Activated CD8-positive, alpha-beta T cell treated with anti-CD3 and anti-CD28 coated beads for 36 hours (primary cell): Measurements from ENCODE around the gene BAZ1B. TPM values are rescaled to one million over a fixed set of nuclear protein-coding genes. Genes with fewer than 3 reads are reported as not detected.

Experiments used
- ATAC-seq: fragments of 200-7000 bp; cut with Tn5 transposase; one replicate; pipeline ENCODE4 v1.10.0; 2021; ENCODE audit warnings: mild to moderate bottlenecking, moderate library complexity
- CTCF ChIA-PET: fragments of 350-600 bp; sonication (Branson Sonifier 250); formaldehyde crosslinking; loops from one replicate; lab custom pipeline; 2021; ENCODE audit warnings: antibody characterized with exemption; lab: Charles Lee
- POLR2A ChIA-PET: fragments of 350-600 bp; sonication (Branson Sonifier 250); formaldehyde crosslinking; loops from one replicate; lab custom pipeline; 2021; ENCODE audit warnings: antibody characterized with exemption; lab: Charles Lee
- DNase-seq: peaks from one replicate; pipeline ENCODE4 v3.0.0-alpha.2; 2020
- H3K27ac Mint-ChIP-seq: one replicate; pipeline ENCODE4 v1.8.0; 2021; ENCODE audit warnings: mild to moderate bottlenecking, mixed read lengths
- H3K27me3 Mint-ChIP-seq: one replicate; pipeline ENCODE4 v1.8.0; 2021; ENCODE audit warnings: mixed read lengths
- H3K36me3 Mint-ChIP-seq: one replicate; pipeline ENCODE4 v1.8.0; 2021; ENCODE audit warnings: low read depth, mixed read lengths
- H3K4me1 Mint-ChIP-seq: one replicate; pipeline ENCODE4 v1.8.0; 2021; ENCODE audit warnings: low read depth, mixed read lengths
- H3K4me3 Mint-ChIP-seq: one replicate; pipeline ENCODE4 v1.8.0; 2021; ENCODE audit warnings: mild to moderate bottlenecking, moderate library complexity, mixed read lengths
- H3K9me3 Mint-ChIP-seq: one replicate; pipeline ENCODE4 v1.8.0; 2021; ENCODE audit warnings: mixed read lengths
- intact Hi-C: fragments of 100-400 bp; cut with micrococcal nuclease; formaldehyde crosslinking; loops from one replicate; pipeline ENCODE4 v1.10.0; 2022
- total RNA-seq, 2 experiments: library from RNA; stranded (reverse); gene quantifications; one replicate each; pipeline ENCODE4 v1.2.3, GENCODE V29; 2021
- TF ChIP-seq, protein P1 (sequence below): fragments of 200-600 bp; IDR thresholded peaks from one replicate; pipeline ENCODE4 v1.8.0; 2022; ENCODE audit warnings: antibody characterized with exemption, mild to moderate bottlenecking

The BAZ1B gene
- total RNA-seq, 2 experiments from 2014 or later: 82.4 to 82.6 TPM

DNA sequence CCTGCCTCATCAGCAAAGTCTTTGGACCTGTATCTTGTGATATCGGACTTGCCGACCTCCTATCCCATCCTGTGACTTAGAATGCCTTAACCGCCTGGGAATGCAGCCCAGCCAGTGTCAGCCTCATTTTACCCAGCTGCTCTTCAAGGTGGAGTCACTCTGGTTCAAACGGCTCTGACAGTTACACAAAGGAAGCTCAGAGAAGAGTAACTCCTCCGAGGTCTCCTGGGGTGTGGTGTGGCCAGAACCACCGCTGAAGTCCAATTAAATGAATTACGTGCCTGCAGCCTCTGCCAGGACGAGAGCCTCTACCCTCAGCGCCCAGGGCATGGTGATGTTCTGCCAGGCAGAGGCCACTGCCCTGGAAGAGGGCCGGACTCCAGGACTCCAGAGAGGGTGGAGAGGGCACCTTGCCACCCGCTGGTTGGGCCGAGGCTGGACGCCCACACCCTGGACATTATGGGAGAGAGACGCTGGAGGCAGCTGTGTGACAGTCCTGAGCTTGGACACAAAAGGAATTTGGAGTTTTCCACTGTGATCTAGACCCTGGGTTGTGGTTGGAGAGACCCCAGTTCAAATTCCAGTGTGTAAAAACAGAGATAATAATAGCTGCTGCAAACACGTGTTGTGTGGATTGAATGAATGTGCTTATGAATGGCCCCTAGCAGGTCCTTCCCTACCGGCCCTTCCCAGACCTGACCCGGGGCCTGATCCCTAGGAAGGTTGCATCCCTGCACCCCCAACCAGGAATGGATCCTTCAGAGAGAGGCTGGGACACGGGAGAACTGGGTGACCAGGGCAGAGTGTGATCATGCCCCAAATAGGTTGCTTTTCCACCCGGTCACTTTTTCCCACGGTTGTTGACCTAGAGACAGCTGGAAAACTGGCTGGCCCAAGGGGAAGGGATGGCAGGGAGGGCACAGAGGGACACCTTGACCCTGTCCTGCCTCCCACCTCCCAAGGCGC lies 126.3 kb downstream of the BAZ1B start:
- ChIA-PET CTCF (no interaction called here), POLR2A (interaction anchor here (0.6 kb wide), 1 partner anchor 11 kb away, joined by 4 read pairs; no protein-coding TSS in a partner anchor)
- DNase-seq: no peak
- intact Hi-C loops: no loop called here
- Mint-ChIP-seq H3K27me3 (no peaks in the 10 kb centered on the region), H3K36me3 (no peaks in the 10 kb centered on the region), H3K4me1 (peaks cover 3% of the 10 kb centered on the region), H3K4me3 (no peak overlapping the region), H3K9me3 (no peaks in the 10 kb centered on the region), H3K27ac (no peak overlapping the region)
- ATAC-seq: no peak
- TF ChIP-seq, protein P1, sequence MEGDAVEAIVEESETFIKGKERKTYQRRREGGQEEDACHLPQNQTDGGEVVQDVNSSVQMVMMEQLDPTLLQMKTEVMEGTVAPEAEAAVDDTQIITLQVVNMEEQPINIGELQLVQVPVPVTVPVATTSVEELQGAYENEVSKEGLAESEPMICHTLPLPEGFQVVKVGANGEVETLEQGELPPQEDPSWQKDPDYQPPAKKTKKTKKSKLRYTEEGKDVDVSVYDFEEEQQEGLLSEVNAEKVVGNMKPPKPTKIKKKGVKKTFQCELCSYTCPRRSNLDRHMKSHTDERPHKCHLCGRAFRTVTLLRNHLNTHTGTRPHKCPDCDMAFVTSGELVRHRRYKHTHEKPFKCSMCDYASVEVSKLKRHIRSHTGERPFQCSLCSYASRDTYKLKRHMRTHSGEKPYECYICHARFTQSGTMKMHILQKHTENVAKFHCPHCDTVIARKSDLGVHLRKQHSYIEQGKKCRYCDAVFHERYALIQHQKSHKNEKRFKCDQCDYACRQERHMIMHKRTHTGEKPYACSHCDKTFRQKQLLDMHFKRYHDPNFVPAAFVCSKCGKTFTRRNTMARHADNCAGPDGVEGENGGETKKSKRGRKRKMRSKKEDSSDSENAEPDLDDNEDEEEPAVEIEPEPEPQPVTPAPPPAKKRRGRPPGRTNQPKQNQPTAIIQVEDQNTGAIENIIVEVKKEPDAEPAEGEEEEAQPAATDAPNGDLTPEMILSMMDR: no peak

DNA sequence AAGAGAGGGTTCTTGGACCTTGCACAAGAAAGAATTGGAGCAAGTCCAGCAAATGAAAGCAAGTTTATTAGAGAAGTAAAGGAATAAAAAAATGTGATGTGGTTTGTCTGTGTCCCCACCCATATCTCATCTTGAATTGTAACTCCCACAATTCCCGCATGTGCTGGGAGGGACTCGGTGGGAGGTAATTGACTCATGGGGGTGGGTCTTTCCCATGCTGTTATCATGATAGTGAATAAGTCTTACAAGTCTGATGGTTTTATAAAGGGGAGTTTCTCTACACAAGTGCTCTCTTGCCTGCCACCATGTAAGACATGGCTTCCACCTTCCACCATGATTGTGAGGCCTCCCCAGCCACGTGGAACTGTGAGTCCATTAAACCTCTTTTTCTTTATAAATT lies 127.7 kb downstream of the BAZ1B start:
- ChIA-PET CTCF (no interaction called here), POLR2A (no interaction called here)
- Mint-ChIP-seq H3K27me3 (no peaks in the 10 kb centered on the region), H3K27ac (no peak overlapping the region), H3K4me1 (peaks cover 1% of the 10 kb centered on the region), H3K36me3 (no peaks in the 10 kb centered on the region), H3K4me3 (no peak overlapping the region), H3K9me3 (peaks cover 5% of the 10 kb centered on the region)
- no peak for ATAC-seq
- intact Hi-C loops: no loop called here
- no peak for DNase-seq
- TF ChIP-seq, protein P1: no peak

DNA sequence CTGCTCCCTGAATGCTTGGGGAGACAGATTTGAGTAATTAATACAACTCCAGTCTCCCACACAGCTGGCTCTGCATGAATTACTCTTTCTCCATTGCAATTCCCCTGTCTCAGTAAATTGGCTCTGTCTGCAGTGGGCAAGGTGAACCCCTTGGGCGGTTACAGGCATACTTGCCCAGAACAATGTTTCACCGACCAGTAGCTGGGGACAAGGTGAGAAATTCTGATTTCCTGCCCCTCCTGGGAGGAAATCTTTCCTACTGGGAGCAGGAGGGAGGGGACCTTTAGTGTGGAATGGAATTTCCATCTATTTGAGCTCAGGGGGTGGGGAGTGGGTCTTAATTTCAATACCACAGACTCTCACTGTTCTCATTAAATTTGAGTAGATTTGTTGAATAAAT lies 130.7 kb downstream of the BAZ1B start:
- no peak for ATAC-seq
- intact Hi-C loops: no loop called here
- POLR2A ChIA-PET: no interaction called here
- H3K27ac Mint-ChIP-seq: no peak overlapping the region
- no peaks in the 10 kb centered on the region for H3K27me3 Mint-ChIP-seq
- H3K9me3 Mint-ChIP-seq: peaks cover 23% of the 10 kb centered on the region
- no peak overlapping the region for H3K4me3 Mint-ChIP-seq
- DNase-seq: no peak
- TF ChIP-seq, protein P1: no peak
- peaks cover 4% of the 10 kb centered on the region for H3K36me3 Mint-ChIP-seq
- CTCF ChIA-PET: no interaction called here
- no peaks in the 10 kb centered on the region for H3K4me1 Mint-ChIP-seq

Other genes starting within 250 kb of the BAZ1B start
- gene NSUN5, start 213.5 kb downstream of the BAZ1B start, total RNA-seq: 10 to 100 TPM; 55.6 to 59.6 TPM
- gene TRIM50, start 194.2 kb downstream of the BAZ1B start, total RNA-seq: not detected
- gene FKBP6, start 194.1 kb downstream of the BAZ1B start, total RNA-seq: not detected
- gene FZD9, start 88.5 kb downstream of the BAZ1B start, total RNA-seq: under 1 TPM in 1 of 2 experiments, not detected in 1; 0.43 TPM
- 10 to 100 TPM; 42.9 to 50.6 TPM for gene BCL7B, start 35.4 kb upstream of the BAZ1B start, total RNA-seq
- gene TBL2, start 56.3 kb upstream of the BAZ1B start, total RNA-seq: 10 to 100 TPM; 29.6 to 30.7 TPM
- not detected for gene MLXIPL, start 102.2 kb upstream of the BAZ1B start, total RNA-seq
- 1 to 10 TPM in 1 of 2 experiments, under 1 TPM in 1; 0.87 to 1.1 TPM for gene VPS37D, start 145.5 kb upstream of the BAZ1B start, total RNA-seq
- 1 to 10 TPM; 6.7 to 7.0 TPM for gene DNAJC30, start 161.2 kb upstream of the BAZ1B start, total RNA-seq
- 100 to 1,000 TPM; 108 TPM for gene BUD23, start 161.3 kb upstream of the BAZ1B start, total RNA-seq
- gene STX1A, start 197.4 kb upstream of the BAZ1B start, total RNA-seq: 10 to 100 TPM; 11.4 to 11.5 TPM
- gene ABHD11, start 216.5 kb upstream of the BAZ1B start, total RNA-seq: 10 to 100 TPM; 19.0 to 21.5 TPM
- not detected for gene CLDN3, start 248.0 kb upstream of the BAZ1B start, total RNA-seq